Fibroblast of skin of left biceps (primary cell): ENCODE results near the gene LCNL1.

Experiments
- DNase-seq, 2 experiments: peaks; one replicate each; pipeline ENCODE4 v3.0.0-alpha.2; 2013; ENCODE audit warnings: low read depth in 2 of 2

LCNL1 gene

GRCh38 chr9:136958898-136959850 is 23.6 kb upstream of the LCNL1 start:
- no peak for DNase-seq

- DNase-seq: no peak
Observed at GRCh38 chr9:136960212-136960937, 22.4 kb upstream of the LCNL1 start.

DNA sequence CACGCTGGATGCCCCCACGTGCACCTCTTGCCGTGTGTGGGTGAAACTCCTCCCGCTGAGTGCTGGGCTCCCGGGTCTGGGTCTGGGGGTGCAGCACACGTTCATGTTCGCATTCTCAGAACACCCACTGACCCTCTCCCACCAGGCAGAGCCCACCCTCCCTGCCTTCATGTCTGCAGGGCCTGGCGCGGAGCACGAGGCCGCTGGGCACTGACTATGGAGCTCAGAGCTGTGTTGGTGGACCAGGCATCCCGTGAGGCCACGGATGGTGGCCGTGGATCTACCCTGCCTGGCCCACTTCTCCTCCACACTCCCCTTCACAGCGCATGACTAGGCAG is 21.9 kb upstream of the LCNL1 start:
- no peak for DNase-seq

GRCh38 chr9:136961279-136962065 is 21.3 kb upstream of the LCNL1 start:
- no peak for DNase-seq

GRCh38 chr9:136962163-136962562 is 20.6 kb upstream of the LCNL1 start:
- DNase-seq: no peak

DNA sequence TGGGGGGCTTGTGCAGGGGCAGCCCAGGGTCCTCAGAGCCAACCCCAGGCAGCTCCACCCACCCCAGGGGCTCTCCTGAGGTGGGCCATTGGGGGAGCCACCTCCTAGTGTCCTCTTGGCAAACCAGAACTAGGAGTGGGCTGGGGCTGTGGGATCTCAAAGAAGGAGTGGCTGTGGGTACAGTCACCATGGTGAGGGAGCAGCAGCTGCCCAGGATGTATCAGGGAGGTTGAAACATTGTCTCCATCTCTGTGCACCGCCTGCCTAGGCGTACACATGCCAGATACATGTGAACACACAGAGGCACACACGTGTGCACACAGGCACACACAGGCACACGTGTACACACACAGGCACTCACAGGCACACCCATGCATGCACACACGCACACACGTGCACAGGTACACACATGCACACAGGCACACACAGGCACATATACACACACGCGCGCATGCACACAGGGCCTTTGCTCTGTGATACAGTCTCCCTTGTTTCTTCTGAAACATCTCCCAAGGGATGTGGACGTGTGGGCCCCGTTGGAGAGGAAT is 20.0 kb upstream of the LCNL1 start:
- no peak for DNase-seq

DNA sequence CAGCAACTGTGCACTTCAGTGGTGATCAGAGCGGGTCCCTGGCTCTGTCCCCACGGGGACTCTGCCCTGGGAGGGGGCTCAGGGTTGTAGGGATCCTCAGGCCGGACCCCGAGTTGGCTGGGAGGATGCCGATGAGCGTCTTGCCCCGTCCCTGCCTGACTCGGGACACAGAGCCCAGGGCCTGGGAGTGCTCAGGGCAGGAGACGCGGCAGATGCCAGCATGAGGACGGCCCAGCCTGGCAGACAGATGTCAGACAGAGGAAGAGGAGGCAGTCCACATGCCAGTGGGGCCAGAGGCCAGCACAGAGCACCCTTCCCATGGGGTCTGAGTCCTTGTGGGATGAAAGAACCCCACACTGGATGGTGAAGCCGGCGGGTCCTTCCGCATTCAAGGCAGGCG is 19.5 kb upstream of the LCNL1 start:
- DNase-seq: no peak

GRCh38 chr9:136963751-136964150 is 19.0 kb upstream of the LCNL1 start:
- no peak for DNase-seq

DNA sequence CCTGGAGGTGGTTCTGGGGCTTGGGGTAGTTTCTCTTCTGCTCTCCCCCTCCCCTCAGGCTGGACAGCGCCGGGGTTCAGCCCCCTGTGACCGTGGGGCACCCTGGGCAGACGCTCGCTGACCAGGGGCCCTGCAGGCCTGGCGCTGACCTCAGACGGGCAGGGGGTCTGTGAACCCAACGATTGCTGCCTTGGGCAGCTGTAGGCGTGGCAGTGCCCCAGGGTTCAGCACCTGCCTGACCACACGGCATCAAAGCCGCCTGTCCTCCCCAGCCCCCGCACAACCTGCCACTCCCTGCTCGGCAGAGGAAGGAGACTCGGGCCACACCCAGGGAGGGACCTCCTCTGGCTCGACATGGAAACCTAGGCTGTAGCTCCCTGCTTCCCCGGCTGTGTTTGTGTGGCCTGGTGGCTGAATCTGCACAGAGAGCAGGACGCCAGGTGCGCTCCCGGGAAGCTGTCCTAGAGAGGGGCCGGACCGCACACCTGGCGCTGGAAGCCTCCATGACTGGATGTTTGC is 18.6 kb upstream of the LCNL1 start:
- DNase-seq: no peak

DNA sequence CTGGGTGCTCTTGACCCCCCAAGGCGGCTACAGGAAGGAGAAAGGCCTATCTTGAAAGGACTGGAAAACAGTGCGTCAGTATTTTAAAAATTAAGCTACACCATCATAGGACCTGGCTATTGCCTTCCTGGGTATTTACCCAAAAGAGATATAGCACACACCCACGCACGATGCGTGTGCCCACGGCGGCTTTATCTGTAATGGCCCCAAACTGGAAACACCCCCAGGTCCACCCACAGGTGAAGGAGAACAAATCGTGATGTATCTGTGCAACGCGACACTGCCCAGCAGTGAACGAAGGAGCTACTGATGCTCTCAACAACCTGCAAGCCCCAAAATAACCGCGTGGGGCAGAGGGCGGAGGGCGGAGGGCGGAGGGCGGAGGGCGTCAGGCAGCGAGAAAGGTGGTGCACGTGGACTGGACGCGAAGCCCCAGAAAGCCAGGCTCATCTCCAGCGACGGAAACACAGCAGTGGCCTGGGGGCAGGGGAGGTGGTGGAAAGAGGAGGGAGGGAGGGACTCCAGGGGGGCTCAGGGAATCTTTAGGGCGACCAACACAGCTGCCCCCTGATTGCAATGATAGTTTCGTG is 17.9 kb upstream of the LCNL1 start:
- no peak for DNase-seq

DNA sequence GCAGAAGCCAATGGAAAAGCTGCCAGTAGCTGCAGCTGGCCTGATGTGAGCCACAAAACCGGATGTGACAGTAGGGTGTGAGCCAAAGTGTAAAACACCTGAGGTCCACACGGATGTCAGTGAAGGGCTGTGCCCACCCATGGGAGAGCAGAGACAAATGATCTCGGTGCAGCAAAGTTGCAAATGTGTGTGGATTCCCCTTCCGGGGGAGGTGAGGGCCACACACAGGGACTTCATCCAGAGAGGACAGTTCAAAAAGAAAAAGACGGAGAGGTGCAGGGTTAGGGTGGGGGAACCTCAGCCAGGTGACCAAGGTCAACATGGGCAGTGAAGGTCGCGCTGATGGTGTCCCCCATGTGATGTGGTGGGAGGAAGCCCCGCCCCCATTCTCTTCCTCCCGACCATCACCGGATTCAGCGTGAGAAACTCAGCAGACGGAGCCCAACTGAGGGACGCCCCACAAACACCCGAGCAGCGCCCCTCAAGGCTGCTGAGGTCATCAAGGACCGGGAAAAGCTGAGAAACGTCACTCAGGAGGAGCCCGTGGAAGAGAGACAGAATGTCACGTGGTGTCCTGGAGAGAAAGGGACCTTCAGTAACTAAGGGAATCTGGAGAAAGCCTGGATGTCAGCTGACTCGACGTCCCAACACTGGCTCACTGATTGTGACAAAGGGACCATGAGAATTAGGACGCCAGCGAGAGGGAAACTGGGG is 16.9 kb upstream of the LCNL1 start:
- DNase-seq: no peak

DNA sequence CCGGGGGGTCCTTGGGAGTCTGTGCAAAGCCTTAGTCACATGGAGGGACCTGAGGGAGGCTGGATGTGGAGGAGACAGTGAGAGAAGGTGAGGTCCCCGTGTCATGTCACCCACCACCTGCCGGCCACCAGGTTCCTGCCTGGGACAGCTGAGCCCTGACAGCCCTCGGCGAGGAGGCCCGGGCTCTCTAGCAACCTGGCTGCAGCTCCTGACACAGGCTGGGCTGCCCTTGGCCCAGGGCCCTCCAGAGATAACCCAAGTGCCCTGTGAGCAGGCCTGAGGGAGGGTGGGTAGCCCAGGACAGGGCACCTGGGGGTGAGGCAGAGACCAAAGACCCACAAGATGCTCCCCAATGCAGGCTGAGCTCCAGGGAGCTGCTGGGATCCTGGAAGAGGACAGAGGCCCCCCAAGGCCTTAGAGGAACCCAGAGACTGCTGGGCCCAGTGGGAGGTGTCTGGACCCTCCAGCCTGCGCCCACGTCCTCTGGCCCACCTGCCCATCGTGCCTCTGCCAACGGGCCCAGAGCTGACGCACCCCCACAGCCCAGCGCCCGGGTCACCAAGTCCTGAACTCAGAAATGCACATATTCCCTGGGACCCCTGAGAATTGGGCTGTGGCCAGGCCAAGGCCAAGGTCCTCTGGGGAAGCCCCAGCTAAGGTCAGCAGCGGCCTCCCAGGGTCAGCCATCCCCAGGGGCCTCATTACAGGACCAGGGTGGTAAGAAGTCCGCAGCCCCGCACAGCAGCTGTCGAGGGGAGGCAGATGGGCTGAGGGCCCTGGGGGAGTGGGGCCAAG is 14.3 kb upstream of the LCNL1 start:
- DNase-seq: no peak

- DNase-seq: no peak
Observed at GRCh38 chr9:136969150-136969549, 13.6 kb upstream of the LCNL1 start.

GRCh38 chr9:136969774-136970173 is 13.0 kb upstream of the LCNL1 start:
- no peak for DNase-seq

DNA sequence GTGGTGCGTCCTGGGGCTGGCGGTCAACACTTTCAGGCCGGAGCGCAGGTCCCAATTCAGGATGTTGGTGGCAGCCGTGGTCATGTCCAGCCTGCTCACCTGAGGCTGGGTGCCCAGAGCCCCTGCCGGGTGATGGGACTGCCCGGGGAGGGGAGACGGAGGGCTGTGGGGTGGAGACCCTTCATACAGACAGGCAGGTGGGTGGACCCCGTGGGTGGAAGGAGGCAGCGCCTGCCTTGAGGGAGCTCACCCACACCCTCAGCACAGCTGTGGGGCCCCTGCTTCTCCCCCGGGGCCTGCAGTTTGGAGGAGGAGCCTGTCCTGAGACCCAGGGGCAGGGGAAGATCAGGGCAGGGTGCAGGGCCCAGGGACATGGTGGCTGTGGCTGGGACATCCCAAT is 12.4 kb upstream of the LCNL1 start:
- DNase-seq: no peak

GRCh38 chr9:136971746-136972145 is 11.0 kb upstream of the LCNL1 start:
- no peak for DNase-seq

DNA sequence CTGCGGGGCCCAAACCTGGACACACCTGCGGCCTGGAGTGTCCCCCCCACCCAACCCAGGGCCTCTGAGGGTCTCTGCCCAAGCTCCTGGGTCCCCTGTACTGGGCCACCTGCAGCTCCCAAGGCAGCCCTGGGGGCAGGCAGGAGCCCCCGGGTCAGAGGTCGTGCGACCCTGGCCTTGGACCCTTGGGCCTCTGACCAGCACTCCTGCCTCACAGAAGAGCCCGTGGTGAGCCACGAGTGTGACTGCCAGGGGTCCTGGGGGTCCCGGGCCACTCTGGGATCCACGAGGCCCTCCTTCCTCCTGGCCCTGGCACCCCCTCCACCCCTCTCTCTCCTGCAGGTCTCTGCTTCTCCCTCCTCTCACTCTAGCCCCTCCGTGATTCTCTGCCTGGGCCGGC is 10.5 kb upstream of the LCNL1 start:
- no peak for DNase-seq

DNA sequence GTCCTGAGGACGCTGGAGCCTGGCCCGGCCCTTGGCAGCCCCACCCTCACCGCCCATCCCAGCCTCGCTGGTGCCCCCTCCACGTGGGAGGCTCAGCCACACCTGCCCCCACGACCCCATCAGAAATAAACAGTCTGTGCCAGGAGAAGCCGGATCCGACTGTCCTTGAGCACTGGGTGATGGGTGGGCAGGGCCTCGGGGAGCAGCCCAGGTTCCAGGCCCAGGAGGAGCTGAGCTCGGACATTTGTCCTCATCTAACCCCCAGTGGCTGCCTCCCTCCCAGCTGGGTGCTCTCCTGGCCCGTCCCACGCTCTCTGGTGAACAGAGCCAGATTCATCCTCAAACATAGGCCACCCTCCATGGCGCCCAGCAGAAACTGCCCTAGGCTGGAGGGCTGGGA is 10.1 kb upstream of the LCNL1 start:
- no peak for DNase-seq

DNA sequence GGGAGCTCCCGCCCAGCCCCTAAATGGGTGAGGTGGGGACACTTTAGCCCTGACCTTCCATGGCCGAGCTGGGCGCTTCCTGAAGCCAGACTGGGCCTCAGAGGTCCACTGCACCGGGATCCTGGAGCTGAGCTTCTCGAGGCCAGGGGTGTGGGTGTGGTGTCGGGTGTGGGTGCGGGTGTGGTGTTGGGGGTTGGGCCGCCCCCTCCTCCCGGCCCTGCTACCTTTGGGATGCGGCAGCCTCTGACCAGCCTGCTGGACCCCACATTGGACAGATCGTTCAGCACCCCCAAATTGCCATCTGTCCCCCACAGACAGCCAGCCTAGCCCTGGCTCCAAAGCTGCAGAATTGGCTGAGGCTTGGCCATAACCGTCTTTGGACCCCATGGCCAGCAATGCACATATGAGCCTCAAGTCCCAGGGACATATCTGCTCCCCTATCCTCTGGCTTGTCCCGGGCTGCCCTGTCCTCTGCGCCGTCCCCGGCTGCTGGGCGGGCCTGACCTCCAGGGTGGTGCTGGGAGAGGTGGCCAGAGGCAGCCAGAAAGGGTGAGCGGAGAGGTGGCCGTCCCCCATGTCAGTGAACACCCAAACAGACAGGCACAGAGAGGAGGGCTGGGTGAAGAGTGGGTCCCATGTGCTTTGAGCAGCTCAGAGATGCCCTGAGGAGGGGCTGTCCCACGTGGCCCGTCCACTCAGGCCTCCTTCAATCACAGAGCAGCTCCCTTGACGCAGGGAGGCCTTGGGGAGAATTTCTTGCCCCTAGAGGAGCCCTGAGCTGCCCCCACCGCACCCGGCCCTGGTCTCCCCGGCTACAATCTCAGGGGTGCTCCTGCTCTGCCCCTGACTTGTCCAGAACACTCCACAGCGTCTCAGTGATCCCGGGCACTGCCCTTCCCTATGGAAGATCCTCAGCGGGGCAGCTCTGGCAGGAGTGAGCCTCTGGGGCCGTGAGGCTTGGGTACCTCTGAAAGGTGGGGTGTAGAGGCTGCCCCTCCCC is 8.9 kb upstream of the LCNL1 start:
- no peak for DNase-seq
